GM12878 (cell line): Measurements from ENCODE around the gene VWA3B.
"Not testable (repeated sequence)": the region's sequence is repeated elsewhere in the genome, so short reads cannot be mapped to it uniquely, and the experiment has no call there.

ENCODE experiments used
- CTCF ChIP-seq, 3 experiments: IDR thresholded peaks in 2 of 3; conservative IDR thresholded peaks in 1 of 3; 2 replicates each; pipeline ENCODE4 v1.5.1; 2011; ENCODE audit warnings: low read depth in 3 of 3, low read length in 3 of 3, mild to moderate bottlenecking in 3 of 3, control low read depth in 2 of 3, moderate library complexity in 2 of 3, inconsistent platforms in 1 of 3, mixed read lengths in 1 of 3; ENCODE audit not compliant: control insufficient read depth in 2 of 3, insufficient read depth in 1 of 3; ENCODE audit errors: extremely low read depth in 1 of 3
- ETV6 ChIP-seq, 2 experiments: fragments of 450-650 bp in 1 of 2; IDR thresholded peaks in 1 of 2; conservative IDR thresholded peaks in 1 of 2; 2 replicates each; pipeline ENCODE4 v1.6.1; 2014; ENCODE audit warnings: antibody characterized with exemption in 1 of 2, borderline replicate concordance in 1 of 2, low read depth in 1 of 2, mild to moderate bottlenecking in 1 of 2, moderate library complexity in 1 of 2
- EZH2 ChIP-seq: IDR thresholded peaks from 2 replicates; pipeline ENCODE4 v1.6.1; 2012; ENCODE audit warnings: low read depth, mild to moderate bottlenecking, control low read depth, inconsistent platforms, low read length, borderline replicate concordance; ENCODE audit not compliant: control insufficient read depth
- HDAC2 ChIP-seq: fragments of 200-600 bp; sonication (generic); IDR thresholded peaks from 2 replicates; pipeline ENCODE4 v1.6.1; 2017
- MXI1 ChIP-seq: fragments of 150-350 bp; IDR thresholded peaks from 2 replicates; pipeline ENCODE4 v1.6.1; 2011; ENCODE audit warnings: low read depth, mild to moderate bottlenecking, inconsistent platforms, low read length, improper control_type of control experiment
- RAD21 ChIP-seq: IDR thresholded peaks from 2 replicates; pipeline ENCODE4 v1.6.1; 2011; ENCODE audit warnings: mild to moderate bottlenecking, low read depth, low read length, moderate library complexity; ENCODE audit not compliant: insufficient read depth
- SRF ChIP-seq, 2 experiments: IDR thresholded peaks; 2 replicates each; pipeline ENCODE4 v1.6.1; 2011; ENCODE audit warnings: low read depth in 2 of 2, low read length in 2 of 2, mild to moderate bottlenecking in 1 of 2, moderate library complexity in 1 of 2
- STAT3 ChIP-seq: IDR thresholded peaks from 2 replicates; pipeline ENCODE4 v1.6.1; 2011; ENCODE audit warnings: low read depth, low read length, improper control_type of control experiment

- not testable (repeated sequence) for TF ChIP-seq CTCF (IDR thresholded peaks at IDR 0.05 in 2 of 3, conservative IDR thresholded peaks at IDR 0.05 in 1 of 3; ENCODE audit: control insufficient read depth in 2 of 3, extremely low read depth in 1 of 3, insufficient read depth in 1 of 3, low read depth in 3 of 3, low read length in 3 of 3); MXI1; HDAC2; EZH2; RAD21; STAT3; SRF (IDR thresholded peaks at IDR 0.05; ENCODE audit: low read depth in 2 of 2, low read length in 2 of 2); ETV6 (conservative IDR thresholded peaks at IDR 0.05 in 1 of 2, IDR thresholded peaks at IDR 0.05 in 1 of 2; ENCODE audit: borderline replicate concordance in 1 of 2, low read depth in 1 of 2)
These were observed 181.3 kb downstream of the VWA3B start for GRCh38 chr2:98268225-98268624.
